Sigmoid colon (tissue), 4 donors: Measurements from ENCODE around the gene CAMTA1.

Experiments used
- CTCF ChIP-seq, 4 experiments: fragments of 450-650 bp in 3 of 4; fragments of 200-600 bp in 1 of 4; IDR thresholded peaks; one replicate each; pipeline ENCODE4 v1.5.1; 2016 to 2019; ENCODE audit warnings: antibody characterized with exemption in 4 of 4, mild to moderate bottlenecking in 3 of 4, moderate library complexity in 2 of 4
- EP300 ChIP-seq, 4 donors: sonication (generic); formaldehyde crosslinking; IDR thresholded peaks; one replicate each; pipeline ENCODE4 v1.6.1; 2017; ENCODE audit warnings: antibody characterized with exemption in 4 of 4
- POLR2A ChIP-seq, 2 donors: fragments of 450-650 bp; IDR thresholded peaks; one replicate each; pipeline ENCODE4 v1.6.1; 2016; ENCODE audit warnings: antibody characterized with exemption in 2 of 2, mild to moderate bottlenecking in 2 of 2, moderate library complexity in 2 of 2
- POLR2AphosphoS5 ChIP-seq, 4 donors: sonication (generic); formaldehyde crosslinking; IDR thresholded peaks; one replicate each; pipeline ENCODE4 v1.6.1; 2017; ENCODE audit warnings: antibody characterized with exemption in 4 of 4

GRCh38 chr1:7595336-7595735, 810.1 kb downstream of the CAMTA1 start:
- TF ChIP-seq CTCF (IDR thresholded peaks at IDR 0.05) (no peak), POLR2AphosphoS5 (IDR thresholded peaks at IDR 0.05) (no peak), EP300 (IDR thresholded peaks at IDR 0.05) (no peak), POLR2A (IDR thresholded peaks at IDR 0.05) (no peak)
